GM12878 (cell line): Measurements from ENCODE around the gene RTP1. TPM values are rescaled to one million over a fixed set of nuclear protein-coding genes. Genes with fewer than 3 reads are reported as not detected.

ENCODE experiments used
- ATAC-seq: fragments of 200-7000 bp; cut with Tn5 transposase; 3 replicates; pipeline ENCODE4 v1.9.1; 2020; ENCODE audit warnings: mild to moderate bottlenecking, moderate library complexity
- BruUV-seq: library from RNA; stranded (reverse); fragments of 400-500 nt; replicated peaks from 2 replicates; lab custom pipeline; 2021; lab: Mats Ljungman, UMichigan
- CTCF ChIA-PET: fragments of 300-600 bp; sonication (Branson Sonifier 250); formaldehyde crosslinking; extraction: SDS; loops from one replicate; lab custom pipeline; 2021; ENCODE audit warnings: inconsistent platforms; lab: Yijun Ruan, JAX
- POLR2A ChIA-PET: fragments of 350-600 bp; formaldehyde crosslinking; extraction: SDS; loops from one replicate; lab custom pipeline; 2021; ENCODE audit warnings: inconsistent platforms; lab: Charles Lee
- RAD21 ChIA-PET: fragments of 300-600 bp; sonication (Branson Sonifier 250); formaldehyde crosslinking; loops from one replicate; lab custom pipeline; 2023; ENCODE audit warnings: antibody characterized with exemption; ENCODE audit not compliant: unreplicated experiment; lab: Charles Lee
- SMC1A ChIA-PET: fragments of 300-600 bp; sonication (Branson Sonifier 250); formaldehyde crosslinking; loops from one replicate; lab custom pipeline; 2023; ENCODE audit not compliant: unreplicated experiment, uncharacterized antibody; lab: Charles Lee
- DNase-seq: peaks from one replicate; pipeline ENCODE4 v3.0.0-alpha.2; 2011; ENCODE audit warnings: low read depth, low spot score
- FAIRE-seq: peaks from 3 replicates; lab custom pipeline; 2011; peaks lifted over from hg19 to GRCh38; lab: Jason Lieb, UNC
- H2AFZ ChIP-seq: 2 replicates; pipeline ENCODE4 v1.6.0; 2011; ENCODE audit warnings: low read depth, low read length, control low read depth; ENCODE audit not compliant: control insufficient read depth
- H3K27ac ChIP-seq: 2 replicates; pipeline ENCODE4 v1.5.1; 2011; ENCODE audit warnings: control low read depth; ENCODE audit not compliant: control insufficient read depth, insufficient read depth
- H3K27me3 ChIP-seq, 2 experiments: replicated peaks in 1 of 2; 2 replicates each; pipeline versions ENCODE4 v1.6.0 to v1.6.1; 2011; ENCODE audit warnings: low read length in 1 of 2; ENCODE audit not compliant: control insufficient read depth in 2 of 2, insufficient read depth in 2 of 2
- H3K36me3 ChIP-seq, 2 experiments: 2 replicates each; pipeline ENCODE4 v1.5.1; 2011; ENCODE audit warnings: low read length in 1 of 2; ENCODE audit not compliant: control insufficient read depth in 2 of 2, insufficient read depth in 2 of 2
- H3K4me1 ChIP-seq: 2 replicates; pipeline ENCODE4 v1.6.1; 2011; ENCODE audit warnings: mild to moderate bottlenecking, low read length, moderate library complexity, mixed read lengths; ENCODE audit not compliant: control insufficient read depth, insufficient read depth
- H3K4me2 ChIP-seq: 2 replicates; pipeline ENCODE4 v1.6.0; 2011; ENCODE audit warnings: control low read depth; ENCODE audit not compliant: control insufficient read depth, insufficient read depth
- H3K4me3 ChIP-seq: fragments of 200-600 bp; sonication (generic); 2 replicates; pipeline ENCODE4 v1.5.1; 2016
- H3K79me2 ChIP-seq: 2 replicates; pipeline ENCODE4 v1.6.0; 2011; ENCODE audit warnings: low read length; ENCODE audit not compliant: control insufficient read depth, insufficient read depth
- H3K9ac ChIP-seq: 2 replicates; pipeline ENCODE4 v1.8.0; 2011; ENCODE audit warnings: low read length, control low read depth, mixed read lengths; ENCODE audit not compliant: control insufficient read depth, insufficient read depth
- H3K9me3 ChIP-seq: replicated peaks from 3 replicates; pipeline ENCODE4 v1.5.1; 2011; ENCODE audit warnings: mild to moderate bottlenecking, low read length; ENCODE audit not compliant: control insufficient read depth, insufficient read depth
- H4K20me1 ChIP-seq: 2 replicates; pipeline ENCODE4 v1.6.0; 2011; ENCODE audit not compliant: control insufficient read depth, insufficient read depth
- CEBPB ChIP-seq, 2 experiments: fragments of 150-350 bp in 1 of 2; IDR thresholded peaks; 2 replicates each; pipeline ENCODE4 v1.6.1; 2012 to 2014; ENCODE audit warnings: low read depth in 2 of 2, low read length in 2 of 2, borderline replicate concordance in 1 of 2, inconsistent platforms in 1 of 2
- ESRRA ChIP-seq: IDR thresholded peaks from 2 replicates; pipeline ENCODE4 v1.6.1; 2012; ENCODE audit warnings: mild to moderate bottlenecking, low read length, improper control_type of control experiment
- GABPA ChIP-seq: IDR thresholded peaks from 2 replicates; pipeline ENCODE4 v1.6.1; 2014; ENCODE audit warnings: antibody characterized with exemption, low read depth, mild to moderate bottlenecking, inconsistent platforms
- IRF4 ChIP-seq: IDR thresholded peaks from 2 replicates; pipeline ENCODE4 v1.6.1; 2011; ENCODE audit warnings: low read depth, low read length
- MEF2B ChIP-seq: fragments of 450-650 bp; IDR thresholded peaks from 2 replicates; pipeline ENCODE4 v1.6.1; 2018; ENCODE audit warnings: mild to moderate bottlenecking, moderate library complexity; ENCODE audit not compliant: partially characterized antibody, poor library complexity, severe bottlenecking
- MXI1 ChIP-seq: fragments of 150-350 bp; IDR thresholded peaks from 2 replicates; pipeline ENCODE4 v1.6.1; 2011; ENCODE audit warnings: low read depth, mild to moderate bottlenecking, inconsistent platforms, low read length, improper control_type of control experiment
- NKRF ChIP-seq: fragments of 450-650 bp; conservative IDR thresholded peaks from 2 replicates; pipeline ENCODE4 v1.6.1; 2017; ENCODE audit warnings: mild to moderate bottlenecking, moderate library complexity
- PAX5 ChIP-seq: IDR thresholded peaks from 2 replicates; pipeline ENCODE4 v1.6.1; 2011; ENCODE audit warnings: low read depth, low read length, borderline replicate concordance
- RELA ChIP-seq: fragments of 450-650 bp; IDR thresholded peaks from 2 replicates; pipeline ENCODE4 v1.8.0; 2014; ENCODE audit warnings: borderline replicate concordance; ENCODE audit not compliant: partially characterized antibody
- SMAD5 ChIP-seq: IDR thresholded peaks from 2 replicates; pipeline ENCODE4 v1.6.1; 2016; ENCODE audit warnings: antibody characterized with exemption, low read depth
- SRF ChIP-seq, 2 experiments: IDR thresholded peaks; 2 replicates each; pipeline ENCODE4 v1.6.1; 2011; ENCODE audit warnings: low read depth in 2 of 2, low read length in 2 of 2, mild to moderate bottlenecking in 1 of 2, moderate library complexity in 1 of 2
- TCF7 ChIP-seq: IDR thresholded peaks from 2 replicates; pipeline ENCODE4 v1.6.1; 2014; ENCODE audit warnings: antibody characterized with exemption, borderline replicate concordance
- USF1 ChIP-seq: IDR thresholded peaks from 2 replicates; pipeline ENCODE4 v1.6.1; 2011; ENCODE audit warnings: borderline replicate concordance, low read depth, mild to moderate bottlenecking, moderate library complexity, mixed read lengths, low read length; ENCODE audit not compliant: insufficient read depth; ENCODE audit errors: extremely low read length
- ZBTB11 ChIP-seq: fragments of 450-650 bp; formaldehyde crosslinking; IDR thresholded peaks from 2 replicates; pipeline ENCODE4 v1.5.0; 2022; ENCODE audit warnings: mild to moderate bottlenecking, missing genetic modification characterization
- ZSCAN29 ChIP-seq: fragments of 450-650 bp; IDR thresholded peaks from 2 replicates; pipeline ENCODE4 v1.6.1; 2017; ENCODE audit warnings: mild to moderate bottlenecking, moderate library complexity
- WGBS: methylation state at CpG from one replicate; pipeline ENCODE4 v1.1.6; 2016; ENCODE audit warnings: low lambda C conversion rate; ENCODE audit not compliant: insufficient replicate concordance, insufficient coverage; ENCODE audit errors: missing lambda C conversion rate; 5-methylcytosine and 5-hydroxymethylcytosine counted together
- in situ Hi-C: fragments of 300-500 bp; cut with MboI; formaldehyde crosslinking; loops from 9 replicates; pipeline ENCODE4 v1.14.3; 2018; ENCODE audit warnings: mixed read lengths
- intact Hi-C: fragments of 100-400 bp; cut with micrococcal nuclease; formaldehyde crosslinking; loops from one replicate; pipeline ENCODE4 v1.14.2; 2022; ENCODE audit not compliant: unreplicated experiment
- polyA plus RNA-seq, 11 experiments: library from polyadenylated mRNA; depleted of rRNA in 4 of 11; unstranded in 6 of 11; stranded (reverse) in 5 of 11; fragments of >200 nt; fragmentation: Nextera tagmentation in 4 of 11; fragmentation: Illumina TruSeq in 1 of 11; extraction: Ambion mirVana in 4 of 11; extraction: Trizol in 1 of 11; gene quantifications; 1 replicate in 1 of 11; 2 replicates in 10 of 11; pipeline versions ENCODE4 v1.2.1 to v1.2.3, GENCODE V29; 2011 to 2016; ENCODE audit warnings: inconsistent platforms in 2 of 11, missing spikeins in 2 of 11, low read depth in 1 of 11
- total RNA-seq, 4 experiments: library from RNA; depleted of rRNA in 3 of 4; stranded (reverse); fragments of >200 nt in 3 of 4; fragmentation: Illumina TruSeq in 1 of 4; extraction: Trizol in 1 of 4; gene quantifications; 2 replicates each; pipeline versions ENCODE4 v1.2.1 to v1.2.3, GENCODE V29; 2013 to 2021

Gene RTP1
- total and polyA plus RNA-seq, 10 of the 15 experiments (the other 5 are each of a cell fraction or from before 2014, with no cell fraction given), result not detected

- TF ChIP-seq ZBTB11 (CRISPR knock-in tag), result no peak
- no peak for TF ChIP-seq USF1
- no peak for TF ChIP-seq RELA
- no peak for TF ChIP-seq MEF2B
Observed at GRCh38 chr3:187172929-187173328, 24.4 kb upstream of the RTP1 start (continued).

GRCh38 chr3:187181454-187182170 is 15.7 kb upstream of the RTP1 start:
- Histone ChIP-seq H3K4me3 (no peak overlapping the region), H3K9me3 (no peaks in the 10 kb centered on the region; the same call in 2 of the 3 replicates), H3K36me3 (no peaks in the 10 kb centered on the region), H4K20me1 (no peaks in the 10 kb centered on the region), H3K9ac (no peak overlapping the region), H2AFZ (no peak overlapping the region), H3K4me1 (peaks cover 8% of the 10 kb centered on the region), H3K27ac (no peak overlapping the region), H3K79me2 (no peaks in the 10 kb centered on the region), H3K27me3 (no peaks in the 10 kb centered on the region), H3K4me2 (no peak overlapping the region)
- DNase-seq, result no peak
- intact Hi-C loops, result no loop called here
- 86% methylated on average over 7 of the region's 7 CpGs for WGBS
- RAD21 ChIA-PET, result no interaction called here
- ATAC-seq, result no peak
- SMC1A ChIA-PET, result interaction anchor here (0.6 kb wide), 1 partner anchor 188 kb away, joined by 3 read pairs; no protein-coding TSS in a partner anchor
- in situ Hi-C loops, result no loop called here
- BruUV-seq, result no TSS peak
- POLR2A ChIA-PET, result no interaction called here
- no peak for FAIRE-seq
- TF ChIP-seq ESRRA (no peak), MXI1 (no peak), PAX5 (no peak), IRF4 (no peak), NKRF (no peak), CEBPB (IDR thresholded peaks at IDR 0.05; ENCODE audit: borderline replicate concordance in 1 of 2, low read depth in 2 of 2, low read length in 2 of 2) (no peak), SRF (IDR thresholded peaks at IDR 0.05; ENCODE audit: low read depth in 2 of 2, low read length in 2 of 2) (no peak), GABPA (no peak), ZSCAN29 (no peak), SMAD5 (no peak), TCF7 (no peak)
- CTCF ChIA-PET, result interaction anchor here (0.6 to 1.3 kb wide), 2 partner anchors 16 to 73 kb away, joined by 3 to 5 read pairs; no protein-coding TSS in a partner anchor
